Superior temporal gyrus (tissue), 1 donor: ENCODE data around the gene CACNA1I.
A peak's percentile ranks its signal among the peaks of the same experiment; 100 is the strongest.

Experiments
- DNase-seq: peaks from one replicate; pipeline ENCODE4 v3.0.0-alpha.2; 2016; ENCODE audit errors: extremely low spot score

The CACNA1I gene

GRCh38 chr22:39535831-39536449 is 34.6 kb upstream of the CACNA1I start:
- no peak for DNase-seq

GRCh38 chr22:39536711-39537110 is 33.8 kb upstream of the CACNA1I start:
- DNase-seq, result no peak

GRCh38 chr22:39537975-39538374 is 32.6 kb upstream of the CACNA1I start:
- no peak for DNase-seq

GRCh38 chr22:39543095-39543494 is 27.5 kb upstream of the CACNA1I start:
- no peak for DNase-seq

- DNase-seq, result no peak
Measured at GRCh38 chr22:39545386-39546365, 24.9 kb upstream of the CACNA1I start.

GRCh38 chr22:39546889-39547586 is 23.5 kb upstream of the CACNA1I start:
- DNase-seq, result peak; percentile 70

GRCh38 chr22:39547587-39547947 is 23.0 kb upstream of the CACNA1I start:
- no peak for DNase-seq

- no peak for DNase-seq
Measured at GRCh38 chr22:39553429-39553828, 17.1 kb upstream of the CACNA1I start.

- DNase-seq, result no peak
Measured at GRCh38 chr22:39554151-39554550, 16.4 kb upstream of the CACNA1I start.

- DNase-seq, result no peak
Measured at GRCh38 chr22:39556970-39557841, 13.3 kb upstream of the CACNA1I start.

GRCh38 chr22:39558254-39558727 is 12.3 kb upstream of the CACNA1I start:
- DNase-seq, result no peak

- DNase-seq, result no peak
Measured at GRCh38 chr22:39558950-39559349, 11.6 kb upstream of the CACNA1I start.

GRCh38 chr22:39559456-39560105 is 11.0 kb upstream of the CACNA1I start:
- no peak for DNase-seq

- no peak for DNase-seq
Measured at GRCh38 chr22:39560127-39560526, 10.4 kb upstream of the CACNA1I start.

- no peak for DNase-seq
Measured at GRCh38 chr22:39562839-39563489, 7.6 kb upstream of the CACNA1I start.

GRCh38 chr22:39563571-39564428 is 6.8 kb upstream of the CACNA1I start:
- no peak for DNase-seq

GRCh38 chr22:39565414-39565944 is 5.1 kb upstream of the CACNA1I start:
- no peak for DNase-seq

- no peak for DNase-seq
Measured at GRCh38 chr22:39567135-39567946, 3.2 kb upstream of the CACNA1I start.
